ENCODE measurements around the gene PPP2R5B.

DNA sequence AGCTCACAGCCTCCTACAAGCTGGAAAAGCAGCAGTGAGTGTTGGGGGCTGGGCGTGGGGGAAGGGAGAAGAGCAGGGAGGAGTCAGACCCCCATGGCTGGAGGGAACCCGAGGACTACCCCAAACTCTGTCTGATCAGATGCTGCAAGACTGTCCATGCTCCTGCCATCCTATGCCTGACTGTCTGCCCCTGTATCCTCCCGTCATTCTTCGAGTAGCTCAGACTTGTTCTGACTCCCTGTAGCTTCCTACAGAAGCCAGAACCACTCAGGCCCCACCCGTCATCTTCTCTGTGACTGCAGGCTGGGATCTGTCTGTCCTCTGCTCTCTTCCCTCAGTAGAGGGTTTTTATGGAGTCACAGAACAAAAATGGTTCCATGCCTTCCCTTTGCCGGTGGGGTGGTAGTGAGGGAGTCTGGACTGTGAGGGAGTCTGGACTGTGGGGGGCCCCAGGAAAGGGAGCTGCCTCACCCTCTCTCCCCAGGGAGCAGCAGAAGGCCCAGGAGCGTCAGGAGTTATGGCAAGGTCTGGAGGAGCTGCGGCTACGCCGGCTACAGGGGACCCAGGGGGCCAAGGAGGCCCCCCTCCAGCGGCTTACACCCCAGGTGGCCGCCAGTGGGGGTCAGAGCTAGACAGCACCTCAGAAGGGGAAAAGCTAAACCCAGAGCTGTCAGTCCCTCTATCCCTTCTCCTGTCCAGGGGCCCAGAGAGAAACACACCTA is 8.9 kb downstream of the PPP2R5B start:
- TF ChIP-seq, protein P1, sequence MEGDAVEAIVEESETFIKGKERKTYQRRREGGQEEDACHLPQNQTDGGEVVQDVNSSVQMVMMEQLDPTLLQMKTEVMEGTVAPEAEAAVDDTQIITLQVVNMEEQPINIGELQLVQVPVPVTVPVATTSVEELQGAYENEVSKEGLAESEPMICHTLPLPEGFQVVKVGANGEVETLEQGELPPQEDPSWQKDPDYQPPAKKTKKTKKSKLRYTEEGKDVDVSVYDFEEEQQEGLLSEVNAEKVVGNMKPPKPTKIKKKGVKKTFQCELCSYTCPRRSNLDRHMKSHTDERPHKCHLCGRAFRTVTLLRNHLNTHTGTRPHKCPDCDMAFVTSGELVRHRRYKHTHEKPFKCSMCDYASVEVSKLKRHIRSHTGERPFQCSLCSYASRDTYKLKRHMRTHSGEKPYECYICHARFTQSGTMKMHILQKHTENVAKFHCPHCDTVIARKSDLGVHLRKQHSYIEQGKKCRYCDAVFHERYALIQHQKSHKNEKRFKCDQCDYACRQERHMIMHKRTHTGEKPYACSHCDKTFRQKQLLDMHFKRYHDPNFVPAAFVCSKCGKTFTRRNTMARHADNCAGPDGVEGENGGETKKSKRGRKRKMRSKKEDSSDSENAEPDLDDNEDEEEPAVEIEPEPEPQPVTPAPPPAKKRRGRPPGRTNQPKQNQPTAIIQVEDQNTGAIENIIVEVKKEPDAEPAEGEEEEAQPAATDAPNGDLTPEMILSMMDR (IDR thresholded peaks at IDR 0.05): no peak
- TF ChIP-seq EZH2 (IDR thresholded peaks at IDR 0.05) (no peak), EZH2phosphoT487 (IDR thresholded peaks at IDR 0.05) (no peak)
